ENCODE data around the gene SFXN1.

SFXN1 gene

DNA sequence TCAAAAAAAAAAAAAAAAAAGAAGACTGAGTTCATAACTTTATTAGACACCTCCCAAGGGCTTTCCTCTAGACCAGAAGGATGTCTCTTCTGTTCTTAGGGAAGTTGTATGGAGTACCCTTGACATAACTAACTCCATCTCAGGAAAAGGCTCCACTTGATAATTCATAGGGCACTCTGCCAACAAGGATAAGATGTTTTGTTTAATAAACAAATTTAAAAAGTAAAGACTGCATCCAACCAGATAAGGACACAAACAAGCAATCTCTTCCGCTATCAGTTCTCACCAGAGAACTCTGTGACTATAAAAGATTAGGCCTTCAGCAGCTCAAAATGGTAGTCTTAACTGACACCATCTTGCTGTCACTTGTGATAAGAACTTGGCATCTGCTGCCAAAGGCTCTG lies 65.8 kb downstream of the SFXN1 start:
- no peak for DNase-seq

- DNase-seq, result no peak
These were observed 66.2 kb downstream of the SFXN1 start for GRCh38 chr5:175544586-175544985.

GRCh38 chr5:175547842-175548241 lies 69.5 kb downstream of the SFXN1 start:
- no peak for DNase-seq

DNA sequence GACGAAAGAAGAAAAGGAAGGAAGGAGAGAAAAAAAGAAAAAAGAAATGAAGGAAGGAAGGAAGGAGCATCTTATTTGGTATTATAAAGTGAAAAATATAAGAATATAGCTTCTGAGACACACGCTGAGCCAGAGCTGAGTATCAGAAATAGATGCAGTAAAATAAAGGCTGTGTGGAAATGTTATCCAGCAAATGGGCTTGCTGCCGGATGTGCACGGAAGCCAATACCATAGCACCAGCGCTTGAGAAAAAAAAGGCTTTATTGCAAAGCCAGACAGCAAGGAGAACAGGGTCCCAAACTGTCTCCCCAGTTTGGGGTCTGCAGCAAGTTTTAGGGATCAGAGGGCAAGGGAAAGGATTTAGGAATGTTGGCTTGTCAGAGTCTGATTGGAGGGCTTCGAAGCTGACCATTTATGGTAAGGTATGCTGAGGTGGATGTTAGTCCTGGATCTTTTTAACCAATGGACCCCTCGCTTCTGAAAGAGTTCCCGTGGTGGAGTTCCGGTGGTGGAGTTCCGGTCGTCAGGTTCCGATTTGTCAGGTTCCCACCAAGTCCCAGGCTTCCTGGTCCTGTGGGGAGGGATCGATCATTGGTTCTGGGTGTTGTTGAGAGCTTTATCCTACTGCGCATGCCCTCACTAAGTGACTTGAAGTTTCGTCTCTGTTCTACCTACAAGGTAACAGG lies 70.4 kb downstream of the SFXN1 start:
- DNase-seq, result no peak

GRCh38 chr5:175550055-175550805 lies 71.9 kb downstream of the SFXN1 start:
- DNase-seq, result no peak

DNA sequence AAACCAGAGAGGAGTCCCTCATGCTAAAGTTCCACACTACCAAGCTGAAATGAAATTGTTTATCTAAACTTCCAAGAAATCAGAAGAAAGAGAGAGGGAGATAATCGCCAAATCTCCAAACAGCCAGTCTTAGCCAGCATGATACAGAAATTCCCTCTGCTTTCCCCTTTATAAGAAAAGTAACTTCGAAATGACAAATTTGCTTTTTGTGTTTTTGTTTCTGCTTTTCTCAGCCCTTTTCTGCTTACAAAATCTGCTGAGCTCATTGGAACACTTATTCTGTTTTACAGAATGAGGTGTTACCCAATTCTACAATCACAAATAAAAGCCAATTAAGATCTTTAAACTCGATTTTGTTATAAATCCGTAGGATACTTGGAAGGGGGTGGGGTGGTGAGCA lies 72.9 kb downstream of the SFXN1 start:
- DNase-seq, result no peak

DNA sequence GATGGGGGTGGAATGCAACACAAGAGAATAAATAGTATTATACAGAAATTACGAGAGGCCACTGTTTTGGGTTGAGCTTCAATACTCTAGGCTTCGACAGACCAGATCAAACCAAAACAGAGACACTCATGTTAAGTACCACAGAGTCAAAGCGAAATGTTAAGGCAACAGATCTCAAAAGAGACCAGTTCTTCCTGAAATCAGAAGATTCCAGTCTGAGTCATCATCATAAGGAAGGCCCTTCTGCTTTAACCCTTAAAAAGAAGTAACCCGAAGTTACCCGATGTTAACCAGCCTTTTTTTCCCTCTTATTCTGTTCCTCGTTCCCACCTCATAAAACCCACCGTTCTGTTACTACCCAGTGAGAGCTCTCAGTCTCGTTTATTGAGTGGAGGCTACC lies 75.9 kb downstream of the SFXN1 start:
- no peak for DNase-seq

DNA sequence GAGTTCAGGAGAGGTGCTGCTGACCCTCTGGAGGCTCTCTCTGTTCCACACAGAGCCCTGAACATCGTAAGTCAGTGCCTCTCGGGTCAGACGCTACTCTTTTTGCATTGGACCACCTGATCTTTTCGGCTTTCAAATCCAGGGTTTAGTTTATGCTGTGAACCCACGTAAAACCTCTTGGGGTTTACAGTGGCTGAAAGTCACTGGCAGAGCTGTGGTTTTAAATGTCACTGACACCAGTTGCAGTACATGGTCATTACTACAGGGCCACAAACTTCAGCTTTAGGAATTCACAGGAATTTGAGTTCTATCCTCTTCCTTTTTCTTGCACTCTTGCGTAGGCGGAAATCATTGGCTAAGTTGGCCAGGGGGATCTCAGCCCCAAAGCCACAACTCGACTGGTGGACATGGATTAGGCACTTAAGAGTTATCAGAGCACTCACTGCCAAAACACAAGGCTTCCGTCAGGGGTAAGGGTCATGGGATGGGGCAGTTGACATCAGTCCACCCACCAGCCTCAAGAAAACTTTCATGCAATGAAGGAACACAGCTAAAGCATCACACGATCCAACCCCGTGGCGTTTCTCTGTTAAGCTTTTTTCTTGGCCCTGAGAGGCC lies 76.9 kb downstream of the SFXN1 start:
- no peak for DNase-seq

DNA sequence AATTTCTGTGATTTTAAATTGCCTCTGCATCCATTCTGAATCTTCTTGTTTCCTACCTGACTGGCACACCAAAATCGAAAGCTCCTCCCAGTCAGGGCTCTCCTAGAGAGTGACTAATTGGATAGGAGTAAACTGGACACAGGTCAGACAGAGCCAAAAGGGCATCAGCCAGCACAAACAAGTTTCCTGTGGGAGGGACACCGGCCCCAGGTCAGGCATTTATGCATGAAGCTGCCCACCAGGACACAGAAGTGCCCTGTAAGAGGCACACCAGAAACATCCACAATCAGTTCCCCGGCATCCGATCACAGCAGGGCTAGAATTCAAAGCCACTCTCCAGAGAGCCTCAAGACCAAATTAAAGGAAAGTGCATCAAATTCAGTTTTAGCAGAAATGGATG lies 78.4 kb downstream of the SFXN1 start:
- DNase-seq, result no peak

GRCh38 chr5:175557778-175558177 lies 79.4 kb downstream of the SFXN1 start:
- no peak for DNase-seq

- DNase-seq, result no peak
These were observed 80.6 kb downstream of the SFXN1 start for GRCh38 chr5:175558801-175559480.

DNA sequence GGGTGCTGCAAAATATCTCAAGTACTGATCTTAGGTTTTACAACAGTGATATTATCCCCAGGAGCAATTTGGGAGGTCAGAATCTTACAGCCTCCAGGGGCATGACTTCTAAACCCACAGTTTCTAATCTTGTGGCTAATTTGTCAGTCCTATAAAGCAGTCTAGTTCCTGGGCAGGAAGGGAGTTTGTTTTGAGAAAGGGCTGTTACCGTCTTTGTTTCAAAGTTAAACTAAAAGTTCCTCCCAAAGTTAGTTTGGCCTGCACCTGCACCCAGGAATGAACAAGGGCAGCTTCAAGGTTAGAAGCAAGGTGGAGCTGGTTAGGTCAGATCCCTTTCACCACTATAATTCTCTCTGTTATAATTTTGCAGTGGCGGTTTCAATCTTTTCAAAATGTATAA lies 81.7 kb downstream of the SFXN1 start:
- DNase-seq, result no peak

GRCh38 chr5:175561085-175561484 lies 82.7 kb downstream of the SFXN1 start:
- no peak for DNase-seq

DNA sequence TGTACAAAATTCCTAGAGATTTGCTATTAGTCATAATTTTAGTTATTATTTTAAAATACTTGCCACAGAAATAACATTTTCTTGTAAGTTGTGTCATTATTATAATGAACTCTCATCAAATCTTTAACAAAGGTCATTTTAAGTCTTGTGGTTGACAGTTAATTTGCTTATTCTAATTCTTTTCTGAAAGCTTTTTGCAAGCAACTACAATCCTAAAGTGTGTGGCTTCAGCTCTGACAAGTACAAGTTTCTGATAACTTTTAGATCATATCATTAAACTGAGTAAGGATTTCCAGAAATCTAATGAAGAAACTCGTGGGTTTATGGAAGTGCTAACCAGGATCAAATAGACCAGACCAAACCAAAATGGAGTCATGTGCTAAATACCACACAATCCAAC lies 86.4 kb downstream of the SFXN1 start:
- DNase-seq, result no peak

GRCh38 chr5:175566697-175567096 lies 88.3 kb downstream of the SFXN1 start:
- DNase-seq, result no peak

DNA sequence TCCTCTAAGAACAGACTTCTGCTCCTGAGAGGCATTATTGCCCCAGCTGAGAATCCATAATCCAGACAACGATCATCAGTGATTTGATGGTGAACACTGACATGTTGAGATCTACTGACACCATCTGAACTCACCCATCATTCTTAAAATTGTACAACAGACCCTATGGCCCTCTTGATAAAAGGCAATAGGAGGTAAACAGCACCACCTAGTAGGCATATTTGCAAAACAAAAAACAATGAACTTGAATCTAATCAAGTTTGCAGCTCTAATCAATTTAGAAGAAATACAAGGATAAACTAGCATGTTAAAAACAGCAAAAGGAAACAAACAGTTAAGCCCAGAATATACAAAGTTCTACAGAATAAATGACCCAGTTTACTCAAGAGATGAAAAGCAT lies 89.6 kb downstream of the SFXN1 start:
- no peak for DNase-seq

DNA sequence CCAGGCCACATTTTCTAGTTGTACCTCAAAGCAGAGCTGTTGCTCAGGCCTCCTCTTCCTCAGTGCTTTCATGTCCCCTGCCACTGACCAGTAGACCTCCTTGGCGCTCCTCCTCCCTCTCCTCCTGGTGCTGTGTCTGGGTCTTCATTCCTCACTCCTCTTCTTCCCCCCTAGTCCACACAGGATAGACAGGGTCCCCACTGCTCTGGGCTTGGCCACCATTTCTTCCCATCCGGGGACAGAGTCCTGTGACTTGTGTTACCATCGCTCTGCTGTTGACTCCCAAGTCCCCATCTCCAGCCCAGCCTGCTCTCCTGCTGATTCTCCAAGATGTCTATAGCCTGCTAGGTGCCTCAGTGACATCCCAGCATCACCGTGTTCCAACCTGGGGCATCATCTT lies 91.3 kb downstream of the SFXN1 start:
- DNase-seq, result no peak

DNA sequence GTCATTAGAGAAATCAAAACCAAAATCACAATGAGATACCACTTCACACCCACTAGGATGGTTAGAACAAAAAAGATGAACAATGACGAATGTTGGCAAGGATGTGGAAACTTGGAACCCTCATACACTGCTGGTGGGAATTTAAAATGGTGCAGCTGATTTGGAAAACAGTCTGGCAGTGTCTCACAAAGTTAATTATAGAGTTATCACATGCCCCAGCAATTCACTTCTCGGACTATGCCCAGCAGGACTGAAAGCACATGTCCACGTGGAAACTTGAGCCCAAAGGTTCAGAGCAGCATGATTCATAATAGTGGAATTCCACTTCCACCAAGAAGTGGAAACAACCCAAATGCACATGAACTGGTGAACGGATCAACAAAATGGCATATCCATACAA lies 94.5 kb downstream of the SFXN1 start:
- DNase-seq, result no peak

DNA sequence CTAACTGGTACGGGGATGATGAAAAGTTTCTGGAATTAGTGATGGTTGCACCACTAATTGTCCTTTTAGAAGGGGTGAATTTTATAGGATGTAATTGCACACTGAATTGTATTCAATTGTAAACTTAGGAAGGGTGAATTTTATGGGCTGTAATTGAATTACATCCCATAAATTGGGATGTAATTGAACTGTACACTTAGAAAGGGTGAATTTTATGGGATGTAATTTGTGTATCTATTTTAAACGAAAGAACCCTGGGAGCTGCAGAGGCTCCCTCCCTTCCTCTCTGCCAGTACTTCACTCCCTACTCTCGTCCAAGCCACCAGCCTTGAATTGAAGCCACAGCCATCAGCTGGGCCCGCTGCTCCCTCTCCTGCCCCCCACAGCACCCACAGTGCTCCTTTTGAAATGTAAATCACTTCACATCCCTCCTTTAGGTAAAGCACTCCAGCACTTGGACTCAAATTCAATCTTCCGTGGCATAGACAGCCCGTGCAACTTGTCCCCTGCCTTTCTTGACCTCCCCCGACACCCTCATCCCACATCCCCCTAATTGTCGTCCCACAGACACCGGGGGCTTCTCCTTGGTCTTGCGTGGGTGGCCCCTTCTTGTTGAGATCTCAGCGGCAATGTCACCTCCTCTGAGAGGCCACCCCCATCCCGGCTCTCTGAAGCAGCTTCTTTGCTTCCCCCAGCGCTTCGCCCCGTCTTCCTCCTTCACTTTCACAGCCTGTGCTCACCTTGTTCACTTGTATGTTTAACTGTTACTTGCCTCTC lies 95.3 kb downstream of the SFXN1 start:
- DNase-seq, result no peak

DNA sequence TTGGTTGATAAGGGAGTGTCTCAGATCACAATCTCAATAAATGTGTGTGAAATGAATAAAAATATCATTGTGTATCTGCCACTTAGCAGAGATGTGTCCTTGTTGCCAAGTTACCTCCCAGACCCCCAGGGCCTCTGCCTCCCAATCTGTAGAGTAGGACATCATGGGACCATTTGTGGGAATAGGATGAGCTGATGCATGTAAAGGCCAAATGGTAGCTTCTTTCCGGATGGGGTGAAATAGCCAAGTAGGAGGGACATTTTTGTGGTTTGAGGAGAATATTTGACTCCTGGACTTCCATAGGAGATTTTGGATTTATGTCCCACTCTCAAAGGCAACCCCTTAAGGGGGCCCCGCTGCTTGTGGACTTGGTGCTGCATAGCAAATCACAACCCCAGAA lies 96.9 kb downstream of the SFXN1 start:
- no peak for DNase-seq

DNA sequence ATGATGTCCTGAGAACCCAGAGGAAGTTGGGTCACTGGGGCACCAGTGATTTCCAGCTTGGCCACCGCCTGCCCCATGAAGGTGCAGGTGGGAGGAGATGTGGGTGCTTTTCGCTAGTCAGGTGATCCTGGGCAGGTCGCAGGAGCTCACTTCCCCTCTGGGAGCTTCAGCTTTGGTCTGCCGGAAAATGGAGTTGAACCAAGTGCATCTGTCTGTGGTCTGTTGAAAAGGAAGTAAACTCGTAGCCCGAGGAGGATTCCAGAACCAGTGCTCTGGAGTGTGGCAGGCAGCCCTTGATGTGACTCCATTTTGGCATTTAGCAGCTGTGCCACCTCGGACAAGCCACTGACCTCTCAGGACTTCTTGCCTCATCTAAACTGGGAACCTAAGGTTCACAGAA lies 97.7 kb downstream of the SFXN1 start:
- no peak for DNase-seq

DNA sequence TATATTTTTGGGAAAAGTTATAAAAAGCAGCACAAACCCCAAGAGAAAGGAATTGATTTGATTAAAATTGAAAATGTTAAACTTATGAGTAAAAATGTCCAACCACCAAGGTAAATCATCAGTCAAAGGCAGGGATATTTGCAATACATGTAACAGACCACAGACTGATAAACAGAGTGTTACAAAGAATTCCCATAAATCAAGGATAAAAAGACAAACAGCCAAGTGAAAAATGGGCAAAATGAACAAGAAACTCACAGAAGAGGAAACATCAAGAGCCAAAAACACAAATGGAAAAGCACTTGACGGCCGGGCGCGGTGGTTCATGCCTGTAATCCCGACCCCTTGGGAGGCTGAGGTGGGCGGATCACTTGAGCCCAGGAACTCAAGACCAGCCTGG lies 98.2 kb downstream of the SFXN1 start:
- DNase-seq, result no peak

All from GDM1 (cell line).